H1 (cell line): Measurements from ENCODE around the gene FOLR3. TPM values are rescaled to one million over a fixed set of nuclear protein-coding genes. Genes with fewer than 3 reads are reported as not detected.

ENCODE experiments used
- CTCF ChIA-PET: fragments of 300-600 bp; sonication (Branson Sonifier 250); formaldehyde crosslinking; loops from one replicate; lab custom pipeline; 2021; ENCODE audit not compliant: partially characterized antibody; lab: Charles Lee
- POLR2A ChIA-PET: fragments of 300-600 bp; sonication (Branson Sonifier 250); formaldehyde crosslinking; loops from one replicate; lab custom pipeline; 2021; ENCODE audit warnings: inconsistent platforms; ENCODE audit not compliant: partially characterized antibody; lab: Charles Lee
- DNase-seq, 2 experiments: peaks; one replicate each; pipeline versions ENCODE4 v3.0.0 to v3.0.0-alpha.2; 2010 to 2022; ENCODE audit warnings: low spot score in 2 of 2, low read depth in 1 of 2, mixed read lengths in 1 of 2
- FAIRE-seq: peaks from 2 replicates; lab custom pipeline; 2011; peaks lifted over from hg19 to GRCh38; lab: Jason Lieb, UNC
- H2AFZ ChIP-seq: 2 replicates; pipeline ENCODE4 v1.8.1; 2012; ENCODE audit warnings: low read length, inconsistent platforms
- H2AK5ac ChIP-seq: 2 replicates; pipeline ENCODE4 v1.6.1; 2013; ENCODE audit warnings: low read depth, low read length
- H2BK120ac ChIP-seq: replicated peaks from 2 replicates; pipeline ENCODE3; 2013; ENCODE audit warnings: low read depth, low read length, inconsistent platforms
- H2BK12ac ChIP-seq: 2 replicates; pipeline ENCODE4 v1.6.1; 2013; ENCODE audit warnings: low read depth, low read length
- H2BK15ac ChIP-seq: 2 replicates; pipeline ENCODE4 v1.6.1; 2013; ENCODE audit warnings: low read length
- H2BK20ac ChIP-seq: 2 replicates; pipeline ENCODE4 v1.6.1; 2013; ENCODE audit warnings: low read length
- H2BK5ac ChIP-seq: 2 replicates; pipeline ENCODE4 v1.6.1; 2013; ENCODE audit warnings: low read depth, low read length
- H3K14ac ChIP-seq: 2 replicates; pipeline ENCODE4 v1.6.1; 2013; ENCODE audit warnings: inconsistent platforms; ENCODE audit not compliant: insufficient read length
- H3K18ac ChIP-seq: 2 replicates; pipeline ENCODE4 v1.6.1; 2013; ENCODE audit warnings: low read length; ENCODE audit errors: extremely low read depth
- H3K23ac ChIP-seq: 2 replicates; pipeline ENCODE4 v1.6.1; 2013; ENCODE audit warnings: inconsistent platforms; ENCODE audit not compliant: insufficient read length
- H3K23me2 ChIP-seq: 2 replicates; pipeline ENCODE4 v1.6.1; 2013; ENCODE audit warnings: low read depth, low read length
- H3K27ac ChIP-seq: 2 replicates; pipeline ENCODE4 v1.6.1; 2011; ENCODE audit warnings: low read depth, low read length, inconsistent platforms
- H3K27me3 ChIP-seq, 4 experiments: replicated peaks in 1 of 4; 1 replicate in 1 of 4; 2 replicates in 3 of 4; pipeline versions ENCODE4 v1.6.1 to v1.8.1; 2011 to 2013; ENCODE audit warnings: low read length in 3 of 4, mild to moderate bottlenecking in 3 of 4, inconsistent platforms in 2 of 4, mixed read lengths in 2 of 4, moderate library complexity in 1 of 4; ENCODE audit not compliant: control insufficient read depth in 3 of 4, insufficient read depth in 3 of 4; ENCODE audit errors: extremely low read depth in 1 of 4
- H3K36me3 ChIP-seq, 4 experiments: 2 replicates each; pipeline versions ENCODE4 v1.6.1 to v1.8.1; 2011 to 2013; ENCODE audit warnings: mild to moderate bottlenecking in 4 of 4, low read length in 3 of 4, moderate library complexity in 2 of 4, control low read depth in 1 of 4, inconsistent platforms in 1 of 4; ENCODE audit not compliant: insufficient read depth in 4 of 4, control insufficient read depth in 2 of 4
- H3K4ac ChIP-seq: replicated peaks from 2 replicates; pipeline ENCODE3; 2013; ENCODE audit warnings: low read length, low read depth, mixed read lengths, inconsistent platforms; ENCODE audit not compliant: insufficient read length
- H3K4me1 ChIP-seq, 4 experiments: replicated peaks in 1 of 4; 1 replicate in 1 of 4; 2 replicates in 3 of 4; pipeline versions ENCODE4 v1.6.1 to v1.8.1; 2011 to 2013; ENCODE audit warnings: low read length in 3 of 4, inconsistent platforms in 2 of 4, mixed read lengths in 1 of 4; ENCODE audit not compliant: insufficient read depth in 4 of 4, control insufficient read depth in 3 of 4
- H3K4me2 ChIP-seq, 2 experiments: 2 replicates each; pipeline versions ENCODE4 v1.6.1 to v1.8.1; 2011 to 2013; ENCODE audit warnings: low read depth in 2 of 2, low read length in 2 of 2, control low read depth in 1 of 2, inconsistent platforms in 1 of 2, mild to moderate bottlenecking in 1 of 2; ENCODE audit not compliant: insufficient read depth in 1 of 2
- H3K4me3 ChIP-seq, 4 experiments: fragments of 200-600, 300-600 bp in 1 of 4; sonication (generic), shearing (Covaris generic), sonication (Bioruptor Twin) in 1 of 4; 2 replicates each; pipeline versions ENCODE4 v1.5.1 to v1.8.1; 2011 to 2016; ENCODE audit warnings: low read length in 4 of 4, low read depth in 3 of 4, control low read depth in 2 of 4, inconsistent platforms in 2 of 4, mild to moderate bottlenecking in 2 of 4, mixed read lengths in 1 of 4, moderate library complexity in 1 of 4; ENCODE audit not compliant: insufficient read depth in 2 of 4; ENCODE audit errors: extremely low read depth in 1 of 4
- H3K56ac ChIP-seq: replicated peaks from 2 replicates; pipeline ENCODE3; 2013; ENCODE audit warnings: low read depth, mild to moderate bottlenecking, mixed read lengths, low read length, inconsistent platforms; ENCODE audit not compliant: insufficient read length
- H3K79me1 ChIP-seq: 2 replicates; pipeline ENCODE4 v1.6.1; 2013; ENCODE audit warnings: low read depth, low read length, control low read depth
- H3K79me2 ChIP-seq, 2 experiments: 2 replicates each; pipeline versions ENCODE4 v1.6.1 to v1.8.1; 2012 to 2013; ENCODE audit warnings: low read length in 2 of 2, mild to moderate bottlenecking in 2 of 2, inconsistent platforms in 1 of 2; ENCODE audit not compliant: insufficient read depth in 2 of 2, control insufficient read depth in 1 of 2
- H3K9ac ChIP-seq, 4 experiments: replicated peaks in 1 of 4; 1 replicate in 1 of 4; 2 replicates in 3 of 4; pipeline versions ENCODE4 v1.6.1 to v1.8.1; 2011 to 2013; ENCODE audit warnings: low read depth in 3 of 4, low read length in 3 of 4, control low read depth in 2 of 4, mild to moderate bottlenecking in 2 of 4, moderate library complexity in 2 of 4, inconsistent platforms in 1 of 4; ENCODE audit errors: extremely low read depth in 1 of 4
- H3K9me3 ChIP-seq, 2 experiments: 2 replicates each; pipeline versions ENCODE4 v1.6.1 to v1.8.1; 2012 to 2013; ENCODE audit warnings: mild to moderate bottlenecking in 2 of 2, moderate library complexity in 2 of 2, control low read depth in 1 of 2, inconsistent platforms in 1 of 2, low read depth in 1 of 2, low read length in 1 of 2, mixed read lengths in 1 of 2; ENCODE audit not compliant: insufficient read depth in 2 of 2
- H4K20me1 ChIP-seq, 2 experiments: replicated peaks in 1 of 2; 2 replicates each; pipeline versions ENCODE3 to v1.8.1; 2011 to 2013; ENCODE audit warnings: inconsistent platforms in 2 of 2, low read length in 2 of 2, mild to moderate bottlenecking in 1 of 2; ENCODE audit not compliant: insufficient read depth in 2 of 2, control insufficient read depth in 1 of 2
- H4K5ac ChIP-seq: 2 replicates; pipeline ENCODE4 v1.6.1; 2013; ENCODE audit warnings: low read length, low read depth, mixed read lengths, inconsistent platforms; ENCODE audit not compliant: insufficient read length
- H4K8ac ChIP-seq: 2 replicates; pipeline ENCODE4 v1.8.0; 2013; ENCODE audit warnings: mild to moderate bottlenecking, moderate library complexity, low read length, inconsistent platforms; ENCODE audit not compliant: insufficient read depth; ENCODE audit errors: extremely low read depth
- H4K91ac ChIP-seq: replicated peaks from 2 replicates; pipeline ENCODE3; 2013; ENCODE audit warnings: low read length, mixed read lengths, inconsistent platforms; ENCODE audit not compliant: insufficient read length
- TEAD4 ChIP-seq: IDR thresholded peaks from 2 replicates; pipeline ENCODE4 v1.6.1; 2012; ENCODE audit warnings: low read depth, low read length, inconsistent platforms, mixed read lengths
- WGBS, 2 experiments: shearing (Covaris generic) in 1 of 2; methylation state at CpG; one replicate each; pipeline versions ENCODE4 v1.1.6 to v1.1.7; 2013 to 2015; ENCODE audit warnings: low lambda C conversion rate in 2 of 2, mixed read lengths in 2 of 2, inconsistent platforms in 1 of 2, low coverage in 1 of 2, missing lambda C conversion rate in 1 of 2; ENCODE audit not compliant: insufficient replicate concordance in 2 of 2, insufficient coverage in 1 of 2, insufficient read length in 1 of 2; ENCODE audit errors: extremely low coverage in 1 of 2, missing lambda C conversion rate in 1 of 2; 5-methylcytosine and 5-hydroxymethylcytosine counted together
- polyA plus RNA-seq, 7 experiments: library from polyadenylated mRNA; depleted of rRNA in 3 of 7; stranded (reverse) in 5 of 7; unstranded in 2 of 7; fragments of >200 nt in 5 of 7; fragments of 200-250 nt in 2 of 7; gene quantifications; 1 replicate in 5 of 7; 2 replicates in 1 of 7; 4 replicates in 1 of 7; pipeline versions ENCODE4 v1.2.1 to v1.2.3, GENCODE V29; 2011 to 2013; ENCODE audit warnings: missing spikeins in 2 of 7, mixed read lengths in 2 of 7
- total RNA-seq: library from RNA; stranded (reverse); fragmentation: NEBNext Ultra II Directional; extraction: Animal tissue kit (Norgen Biotek cat#: 25700); gene quantifications from 2 replicates; pipeline ENCODE4 v1.2.1, GENCODE V29; 2021

The FOLR3 gene
- total and polyA plus RNA-seq, 2 of the 8 experiments (the other 6 are each of a cell fraction or from before 2014, with no cell fraction given), result not detected

GRCh38 chr11:72132646-72133045 lies 2.9 kb upstream of the FOLR3 start:
- H4K8ac ChIP-seq, result no peak overlapping the region
- CTCF ChIA-PET, result interaction anchor here (1.2 to 1.4 kb wide), 3 partner anchors 11 to 298 kb away, joined by 3 to 6 read pairs (median 4); no protein-coding TSS in a partner anchor
- H3K27ac ChIP-seq, result no peak overlapping the region
- no peak overlapping the region for H3K23ac ChIP-seq
- POLR2A ChIA-PET, result no interaction called here
- H4K91ac ChIP-seq, result no peak overlapping the region
- no peak overlapping the region for H3K56ac ChIP-seq
- H3K4me2 ChIP-seq, result no peak overlapping the region
- H3K27me3 ChIP-seq, result no peaks in the 10 kb centered on the region; a peak in 2 of 7 replicates
- no peaks in the 10 kb centered on the region for H4K20me1 ChIP-seq
- H2AK5ac ChIP-seq, result no peak overlapping the region
- FAIRE-seq (no peak), DNase-seq (no peak)
- no peaks in the 10 kb centered on the region for H3K36me3 ChIP-seq
- no peak overlapping the region for H2BK120ac ChIP-seq
- no peak overlapping the region for H2BK12ac ChIP-seq
- no peak overlapping the region for H3K18ac ChIP-seq
- no peak overlapping the region for H3K9ac ChIP-seq
- H3K4me1 ChIP-seq, result no peaks in the 10 kb centered on the region
- H2BK5ac ChIP-seq, result no peak overlapping the region
- no peak overlapping the region for H3K14ac ChIP-seq
- no peak overlapping the region for H2BK20ac ChIP-seq
- peaks cover 13 to 14% of the 10 kb centered on the region in 2 experiments for H3K9me3 ChIP-seq
- no peak overlapping the region for H2BK15ac ChIP-seq
- no peaks in the 10 kb centered on the region for H3K79me2 ChIP-seq
- H3K79me1 ChIP-seq, result no peaks in the 10 kb centered on the region
- H3K4ac ChIP-seq, result no peak overlapping the region
- no peak overlapping the region for H3K4me3 ChIP-seq
- H3K23me2 ChIP-seq, result no peaks in the 10 kb centered on the region; the same call in 1 of the 2 replicates
- no peak overlapping the region for H4K5ac ChIP-seq
- no peak for TF ChIP-seq TEAD4
- no peak overlapping the region for H2AFZ ChIP-seq
- 98% methylated on average over 2 of the region's 2 CpGs; no CpG with 5 or more reads in 1 of the 2 experiments for WGBS, 2 experiments
